ENCODE data around the gene TST. TPM values are rescaled to one million over a fixed set of nuclear protein-coding genes. Genes with fewer than 3 reads are reported as not detected.

TST gene
- total and polyA plus RNA-seq, 2 donors (not counting 3 experiments of a cell fraction or from before 2014, with no cell fraction given), result 39.2 to 95.1 TPM

DNA sequence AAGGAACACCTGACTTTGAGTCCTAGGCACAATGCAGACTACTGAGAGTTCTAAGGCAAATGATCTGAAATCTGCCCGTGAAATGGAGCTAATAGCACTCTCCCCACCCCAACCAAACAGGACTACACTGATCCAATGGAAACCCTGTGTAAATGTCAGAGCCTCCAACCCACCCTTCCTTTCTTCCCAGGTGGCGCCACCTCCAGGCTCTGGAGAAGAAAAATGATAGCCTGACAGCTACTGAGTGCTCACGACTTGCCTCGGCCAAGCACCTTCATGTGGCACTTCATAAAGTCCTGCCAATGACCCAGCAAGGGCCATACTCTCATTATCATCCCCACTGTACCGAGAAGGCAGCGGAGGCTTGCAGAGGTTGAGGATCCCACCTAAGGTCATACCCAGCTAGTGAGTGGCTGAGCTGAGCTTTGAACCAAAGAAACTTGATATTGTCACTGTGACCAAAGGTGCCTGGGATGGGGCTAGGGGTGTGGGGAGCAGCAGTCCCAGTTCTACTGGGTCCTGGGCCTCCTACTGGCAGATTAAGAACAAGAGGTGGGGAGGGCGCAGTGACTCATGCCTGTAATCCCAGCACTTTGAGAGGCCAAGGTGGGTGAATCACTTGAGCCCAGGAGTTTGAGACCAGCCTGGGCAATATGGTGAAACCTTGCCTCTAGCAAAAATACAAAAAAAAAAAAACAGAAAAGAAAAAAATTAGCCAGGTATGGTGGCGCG lies 20.5 kb downstream of the TST start:
- DNase-seq (ENCODE audit: low read depth, low spot score) (no peak), FAIRE-seq (no peak)
- Histone ChIP-seq H3K27me3 (ENCODE audit: control insufficient read depth in 2 of 2, insufficient read depth in 2 of 2, low read length in 2 of 2) (peaks cover 2 to 15% of the 10 kb centered on the region in 2 experiments), H3K36me3 (ENCODE audit: control insufficient read depth in 2 of 2, extremely low read depth in 1 of 2, insufficient read depth in 2 of 2, low read length in 2 of 2) (no peaks in the 10 kb centered on the region), H3K4me2 (ENCODE audit: insufficient read depth, low read length) (no peak overlapping the region), H3K4me1 (ENCODE audit: control insufficient read depth, extremely low read depth, insufficient read depth, low read length) (no peaks in the 10 kb centered on the region), H4K20me1 (replicated peaks; ENCODE audit: control insufficient read depth, extremely low read depth, insufficient read depth, low read length) (no peaks in the 10 kb centered on the region), H3K27ac (ENCODE audit: insufficient read depth, low read depth, low read length) (no peak overlapping the region), H3K4me3 (replicated peaks in 1 of 3; ENCODE audit: insufficient read depth in 1 of 3, low read depth in 1 of 3, low read length in 3 of 3) (no peak overlapping the region), H3K9ac (replicated peaks; ENCODE audit: extremely low read depth, insufficient read depth, low read length) (no peak overlapping the region), H3K9me1 (replicated peaks; ENCODE audit: control insufficient read depth, extremely low read depth, insufficient read depth, low read length) (no peaks in the 10 kb centered on the region), H3K9me3 (replicated peaks; ENCODE audit: control insufficient read depth, insufficient read depth, low read length) (no peaks in the 10 kb centered on the region), H2AFZ (ENCODE audit: low read depth, low read length) (no peak overlapping the region), H3K79me2 (ENCODE audit: control insufficient read depth, insufficient read depth, low read length) (no peaks in the 10 kb centered on the region)
- dilution Hi-C loops (cut with MboI; ENCODE audit: extremely low pct_ligation_motif_present, low sequenced_read_pairs), result no loop called here
- no peak for TF ChIP-seq POLR2A (IDR thresholded peaks at IDR 0.05; ENCODE audit: low read depth, low read length)
- TF ChIP-seq, protein P1, sequence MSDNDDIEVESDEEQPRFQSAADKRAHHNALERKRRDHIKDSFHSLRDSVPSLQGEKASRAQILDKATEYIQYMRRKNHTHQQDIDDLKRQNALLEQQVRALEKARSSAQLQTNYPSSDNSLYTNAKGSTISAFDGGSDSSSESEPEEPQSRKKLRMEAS (IDR thresholded peaks at IDR 0.05; ENCODE audit: insufficient read depth, insufficient read length), result no peak
- TF ChIP-seq MYC (IDR thresholded peaks at IDR 0.05; ENCODE audit: low read depth, low read length), result no peak
- no peak for TF ChIP-seq POLR2AphosphoS5 (IDR thresholded peaks at IDR 0.05; ENCODE audit: insufficient read depth, low read depth, low read length)
- no peak for TF ChIP-seq GATA2 (IDR thresholded peaks at IDR 0.05; ENCODE audit: insufficient read depth, insufficient read length, low read depth, low read length)
- TF ChIP-seq FOS (IDR thresholded peaks at IDR 0.05; ENCODE audit: borderline replicate concordance, insufficient read depth, low read length), result no peak
- TF ChIP-seq EZH2 (IDR thresholded peaks at IDR 0.05; ENCODE audit: borderline replicate concordance, low read depth, low read length, severe bottlenecking), result no peak
- no peak for TF ChIP-seq JUN (IDR thresholded peaks at IDR 0.05; ENCODE audit: borderline replicate concordance, insufficient read depth, insufficient read length, low read depth)
- TF ChIP-seq CTCF (IDR thresholded peaks at IDR 0.05; ENCODE audit: extremely low read depth in 1 of 2, insufficient read depth in 1 of 2, low read depth in 1 of 2, low read length in 2 of 2), result no peak
- ChIA-PET POLR2A (no interaction called here), CTCF (interaction anchor here (1.0 to 1.7 kb wide), 2 partner anchors 10 to 21 kb away, joined by 3 to 6 read pairs; a partner anchor contains a TSS)
- intact Hi-C loops (cut with micrococcal nuclease), result no loop called here
- no TSS peak for BruUV-seq (replicated peaks)
